Measurements from ENCODE around the gene GABBR2.

The GABBR2 gene

DNA sequence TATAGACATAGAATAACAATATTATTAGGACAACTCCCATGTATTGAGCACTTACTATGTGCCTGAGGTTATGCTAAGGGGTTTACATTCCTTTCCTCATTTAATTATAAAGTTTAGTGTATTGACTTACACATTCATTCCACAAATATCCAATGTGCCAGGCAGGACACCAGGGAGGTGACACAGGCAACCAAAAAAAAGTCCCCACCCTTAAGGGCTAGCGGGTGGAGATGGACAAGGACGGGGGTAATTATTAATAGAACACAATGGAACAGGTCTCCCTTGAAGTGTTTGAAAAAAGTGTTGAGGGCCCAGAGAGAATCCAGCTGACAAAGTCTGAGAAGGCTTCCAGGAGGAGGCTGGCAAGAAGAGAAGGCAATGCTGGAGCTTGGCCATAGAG lies 459.0 kb downstream of the GABBR2 start:
- peaks cover 6% of the 10 kb centered on the region for H3K27me3 ChIP-seq (ENCODE audit: control insufficient read depth, low read length)
- H3K79me2 ChIP-seq (ENCODE audit: control insufficient read depth, low read length): no peaks in the 10 kb centered on the region
- no peaks in the 10 kb centered on the region for H3K9me3 ChIP-seq (ENCODE audit: control insufficient read depth, insufficient read depth, low read length)
- H4K20me1 ChIP-seq (ENCODE audit: control insufficient read depth, insufficient read depth, low read depth, low read length): no peaks in the 10 kb centered on the region
- H3K9me2 ChIP-seq (replicated peaks; ENCODE audit: control insufficient read depth, low read length): no peaks in the 10 kb centered on the region
- peaks cover 5% of the 10 kb centered on the region; the same call in 1 of the 2 replicates for H3F3A ChIP-seq (ENCODE audit: control insufficient read depth, insufficient read depth)
- H3K4me2 ChIP-seq (ENCODE audit: low read length): no peak overlapping the region
- TF ChIP-seq, protein P1, sequence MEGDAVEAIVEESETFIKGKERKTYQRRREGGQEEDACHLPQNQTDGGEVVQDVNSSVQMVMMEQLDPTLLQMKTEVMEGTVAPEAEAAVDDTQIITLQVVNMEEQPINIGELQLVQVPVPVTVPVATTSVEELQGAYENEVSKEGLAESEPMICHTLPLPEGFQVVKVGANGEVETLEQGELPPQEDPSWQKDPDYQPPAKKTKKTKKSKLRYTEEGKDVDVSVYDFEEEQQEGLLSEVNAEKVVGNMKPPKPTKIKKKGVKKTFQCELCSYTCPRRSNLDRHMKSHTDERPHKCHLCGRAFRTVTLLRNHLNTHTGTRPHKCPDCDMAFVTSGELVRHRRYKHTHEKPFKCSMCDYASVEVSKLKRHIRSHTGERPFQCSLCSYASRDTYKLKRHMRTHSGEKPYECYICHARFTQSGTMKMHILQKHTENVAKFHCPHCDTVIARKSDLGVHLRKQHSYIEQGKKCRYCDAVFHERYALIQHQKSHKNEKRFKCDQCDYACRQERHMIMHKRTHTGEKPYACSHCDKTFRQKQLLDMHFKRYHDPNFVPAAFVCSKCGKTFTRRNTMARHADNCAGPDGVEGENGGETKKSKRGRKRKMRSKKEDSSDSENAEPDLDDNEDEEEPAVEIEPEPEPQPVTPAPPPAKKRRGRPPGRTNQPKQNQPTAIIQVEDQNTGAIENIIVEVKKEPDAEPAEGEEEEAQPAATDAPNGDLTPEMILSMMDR (IDR thresholded peaks at IDR 0.05; ENCODE audit: low read depth, low read length, poor library complexity, severe bottlenecking): no peak
- TF ChIP-seq EZH2phosphoT487 (IDR thresholded peaks at IDR 0.05; ENCODE audit: borderline replicate concordance, low read length): no peak
- no peaks in the 10 kb centered on the region for H3K36me3 ChIP-seq (ENCODE audit: control insufficient read depth, low read length)
- H3K27ac ChIP-seq (ENCODE audit: low read depth, low read length): no peak overlapping the region
- peaks cover 6% of the 10 kb centered on the region for H3K4me1 ChIP-seq (ENCODE audit: control insufficient read depth, low read length)
- no peak overlapping the region for H3K4me3 ChIP-seq (ENCODE audit: low read length)

DNA sequence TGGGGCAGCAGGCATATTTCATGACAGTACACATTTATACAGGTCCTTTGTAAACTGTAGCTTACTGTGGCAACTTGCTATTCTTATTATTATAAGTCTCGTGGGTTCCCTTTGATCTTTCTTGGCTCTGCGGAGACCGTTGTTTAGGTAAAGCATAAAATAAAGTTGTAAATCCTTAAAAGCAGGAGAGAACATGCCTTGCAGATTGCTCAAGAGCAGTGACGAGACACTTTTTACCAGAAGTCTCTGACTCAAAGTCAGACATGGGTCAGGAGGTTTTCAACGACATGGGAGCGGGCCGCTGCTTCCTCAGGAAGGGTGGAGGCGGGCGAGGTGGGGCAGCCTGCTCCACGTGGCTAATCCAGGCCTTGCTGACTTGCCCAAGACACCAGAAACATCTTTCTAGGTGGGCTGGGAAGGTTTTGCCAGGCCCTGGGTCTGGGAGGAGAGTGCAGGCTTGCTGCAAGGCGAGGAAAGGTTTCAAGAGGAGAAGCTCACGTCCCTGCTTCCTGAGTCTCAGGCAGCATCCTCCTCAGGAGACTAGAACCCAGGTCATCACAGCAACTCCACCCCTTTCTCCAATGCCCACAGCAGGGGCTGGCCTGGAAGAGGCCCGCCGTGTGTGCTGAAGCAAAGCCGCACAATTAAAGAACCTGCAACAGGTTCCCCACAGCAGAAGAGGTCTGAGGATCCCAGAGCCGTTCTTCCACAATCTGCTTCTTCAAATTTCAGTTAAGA lies 459.8 kb downstream of the GABBR2 start:
- no peaks in the 10 kb centered on the region for H3K79me2 ChIP-seq (ENCODE audit: control insufficient read depth, low read length)
- H3K4me1 ChIP-seq (ENCODE audit: control insufficient read depth, low read length): no peaks in the 10 kb centered on the region
- no peaks in the 10 kb centered on the region for H3K9me3 ChIP-seq (ENCODE audit: control insufficient read depth, insufficient read depth, low read length)
- H3K9me2 ChIP-seq (replicated peaks; ENCODE audit: control insufficient read depth, low read length): no peaks in the 10 kb centered on the region
- no peaks in the 10 kb centered on the region for H3F3A ChIP-seq (ENCODE audit: control insufficient read depth, insufficient read depth)
- H3K4me2 ChIP-seq (ENCODE audit: low read length): no peak overlapping the region
- H3K4me3 ChIP-seq (ENCODE audit: low read length): no peak overlapping the region
- no peaks in the 10 kb centered on the region for H3K36me3 ChIP-seq (ENCODE audit: control insufficient read depth, low read length)
- no peak overlapping the region for H3K27ac ChIP-seq (ENCODE audit: low read depth, low read length)
- H4K20me1 ChIP-seq (ENCODE audit: control insufficient read depth, insufficient read depth, low read depth, low read length): no peaks in the 10 kb centered on the region
- TF ChIP-seq, protein P1 (IDR thresholded peaks at IDR 0.05; ENCODE audit: low read depth, low read length, poor library complexity, severe bottlenecking): no peak
- no peak for TF ChIP-seq EZH2phosphoT487 (IDR thresholded peaks at IDR 0.05; ENCODE audit: borderline replicate concordance, low read length)
- no peaks in the 10 kb centered on the region for H3K27me3 ChIP-seq (ENCODE audit: control insufficient read depth, low read length)

DNA sequence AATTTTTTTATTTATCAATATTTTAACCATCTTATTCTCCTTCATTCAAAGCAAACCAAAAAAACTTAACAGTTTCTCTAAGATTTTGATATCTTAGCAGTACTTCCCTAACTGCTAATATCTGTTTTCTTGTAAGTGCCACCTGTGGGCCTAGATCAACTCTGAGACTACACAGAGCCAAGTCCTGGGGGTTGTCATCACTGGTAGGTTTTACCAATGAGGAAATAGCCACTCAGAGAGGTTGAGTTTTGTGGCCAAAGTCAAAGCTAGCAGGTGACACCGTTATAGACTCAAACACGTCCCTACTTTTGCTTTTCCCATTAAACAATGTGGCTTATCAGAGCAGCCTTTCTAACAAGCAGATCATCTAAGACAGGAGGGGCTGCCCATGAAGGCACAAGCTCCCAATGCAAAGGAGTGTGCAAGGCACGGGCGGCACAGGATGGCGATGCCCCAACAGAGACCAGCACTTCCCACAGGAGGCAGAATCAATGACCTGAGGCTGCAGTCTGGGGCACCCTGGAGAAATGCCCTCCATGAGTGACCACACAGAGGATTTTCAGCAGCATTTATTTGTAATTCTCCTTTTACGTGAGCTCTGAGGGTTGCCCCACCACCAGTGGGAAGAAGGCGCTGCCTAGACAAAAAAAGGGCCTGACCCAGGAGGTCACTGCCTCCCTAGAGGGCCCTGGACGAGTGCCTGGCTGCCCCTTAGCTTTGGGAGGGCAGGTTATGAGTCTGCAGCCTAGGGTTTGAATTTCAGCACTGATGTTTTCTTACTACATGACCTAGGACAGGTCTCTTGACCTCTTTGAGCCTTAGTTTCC lies 460.7 kb downstream of the GABBR2 start:
- no peaks in the 10 kb centered on the region for H3K79me2 ChIP-seq (ENCODE audit: control insufficient read depth, low read length)
- no peaks in the 10 kb centered on the region for H3K9me2 ChIP-seq (replicated peaks; ENCODE audit: control insufficient read depth, low read length)
- no peaks in the 10 kb centered on the region for H3K9me3 ChIP-seq (ENCODE audit: control insufficient read depth, insufficient read depth, low read length)
- no peaks in the 10 kb centered on the region for H4K20me1 ChIP-seq (ENCODE audit: control insufficient read depth, insufficient read depth, low read depth, low read length)
- no peak overlapping the region for H3K4me3 ChIP-seq (ENCODE audit: low read length)
- no peak overlapping the region for H3K4me2 ChIP-seq (ENCODE audit: low read length)
- H3K27me3 ChIP-seq (ENCODE audit: control insufficient read depth, low read length): no peaks in the 10 kb centered on the region
- TF ChIP-seq, protein P1 (IDR thresholded peaks at IDR 0.05; ENCODE audit: low read depth, low read length, poor library complexity, severe bottlenecking): no peak
- TF ChIP-seq EZH2phosphoT487 (IDR thresholded peaks at IDR 0.05; ENCODE audit: borderline replicate concordance, low read length): no peak
- no peak overlapping the region for H3K27ac ChIP-seq (ENCODE audit: low read depth, low read length)
- no peaks in the 10 kb centered on the region for H3K36me3 ChIP-seq (ENCODE audit: control insufficient read depth, low read length)
- no peaks in the 10 kb centered on the region for H3K4me1 ChIP-seq (ENCODE audit: control insufficient read depth, low read length)
- no peaks in the 10 kb centered on the region for H3F3A ChIP-seq (ENCODE audit: control insufficient read depth, insufficient read depth)
